SK-N-SH treated with all-trans-retinoic acid at 6 μM for 48 hours (cell line): ENCODE results near the gene NCAN.
A peak's percentile ranks its signal among the peaks of the same experiment; 100 is the strongest.

Experiments
- ATAC-seq: fragments of 200-7000 bp; cut with Tn5 transposase; 3 replicates; pipeline ENCODE4 v1.9.1; 2020; ENCODE audit warnings: mild to moderate bottlenecking, moderate library complexity
- BACH2 ChIP-seq: fragments of 250-450 bp; sonication (Bioruptor Pico); IDR thresholded peaks from 2 replicates; pipeline ENCODE4 v1.9.0; 2021; ENCODE audit warnings: mild to moderate bottlenecking, borderline replicate concordance
- CSDC2 ChIP-seq: fragments of 250-450 bp; sonication (Bioruptor Pico); IDR thresholded peaks from 2 replicates; pipeline ENCODE4 v1.5.0; 2020; ENCODE audit warnings: mild to moderate bottlenecking, moderate library complexity
- ESRRG ChIP-seq: fragments of 250-450 bp; sonication (Bioruptor Pico); IDR thresholded peaks from 2 replicates; pipeline ENCODE4 v1.6.1; 2021; ENCODE audit warnings: mild to moderate bottlenecking
- GLIS3 ChIP-seq: fragments of 250-450 bp; sonication (Bioruptor Pico); IDR thresholded peaks from 2 replicates; pipeline ENCODE4 v1.5.0; 2020; ENCODE audit warnings: mild to moderate bottlenecking, moderate library complexity
- ISL1 ChIP-seq: fragments of 250-450 bp; sonication (Bioruptor Pico); IDR thresholded peaks from 2 replicates; pipeline ENCODE4 v2.1.2; 2022; ENCODE audit warnings: mild to moderate bottlenecking, moderate library complexity
- OSR1 ChIP-seq: fragments of 250-450 bp; sonication (Bioruptor Pico); IDR thresholded peaks from 2 replicates; pipeline ENCODE4 v1.8.0; 2022; ENCODE audit warnings: moderate library complexity, mild to moderate bottlenecking, inconsistent platforms
- PATZ1 ChIP-seq: fragments of 250-450 bp; sonication (Bioruptor Pico); IDR thresholded peaks from 2 replicates; pipeline ENCODE4 v1.8.0; 2020; ENCODE audit warnings: mild to moderate bottlenecking, moderate library complexity, borderline replicate concordance
- PPARA ChIP-seq: fragments of 250-450 bp; sonication (Bioruptor Pico); IDR thresholded peaks from 2 replicates; pipeline ENCODE4 v1.5.0; 2020; ENCODE audit warnings: mild to moderate bottlenecking, borderline replicate concordance
- RARB ChIP-seq: fragments of 250-450 bp; sonication (Bioruptor Pico); IDR thresholded peaks from 2 replicates; pipeline ENCODE4 v1.8.0; 2021; ENCODE audit warnings: mild to moderate bottlenecking, moderate library complexity
- SNAI2 ChIP-seq: fragments of 250-450 bp; sonication (Bioruptor Pico); IDR thresholded peaks from 2 replicates; pipeline ENCODE4 v1.5.0; 2020; ENCODE audit warnings: mild to moderate bottlenecking, moderate library complexity
- TCF4 ChIP-seq: fragments of 250-450 bp; sonication (Bioruptor Pico); IDR thresholded peaks from 2 replicates; pipeline ENCODE4 v1.8.0; 2021; ENCODE audit warnings: mild to moderate bottlenecking, moderate library complexity, borderline replicate concordance
- TOX ChIP-seq: fragments of 250-450 bp; sonication (Bioruptor Pico); IDR thresholded peaks from 2 replicates; pipeline ENCODE4 v1.8.0; 2021; ENCODE audit warnings: mild to moderate bottlenecking, moderate library complexity, borderline replicate concordance
- ZC3H10 ChIP-seq: fragments of 250-450 bp; sonication (Bioruptor Pico); IDR thresholded peaks from 2 replicates; pipeline ENCODE4 v1.5.1; 2021; ENCODE audit warnings: mild to moderate bottlenecking, moderate library complexity
- ZFP3 ChIP-seq: fragments of 250-450 bp; sonication (Bioruptor Pico); IDR thresholded peaks from 2 replicates; pipeline ENCODE4 v1.5.0; 2020; ENCODE audit warnings: mild to moderate bottlenecking, moderate library complexity
- ZFP30 ChIP-seq: fragments of 450-650 bp; formaldehyde crosslinking; IDR thresholded peaks from 2 replicates; pipeline ENCODE4 v1.5.0; 2022; ENCODE audit warnings: mild to moderate bottlenecking, moderate library complexity
- ZNF565 ChIP-seq: fragments of 450-650 bp; formaldehyde crosslinking; conservative IDR thresholded peaks from 2 replicates; pipeline ENCODE4 v1.5.0; 2020; ENCODE audit warnings: low read depth, mild to moderate bottlenecking, moderate library complexity
- ZNF70 ChIP-seq: fragments of 450-650 bp; formaldehyde crosslinking; IDR thresholded peaks from 2 replicates; pipeline ENCODE4 v1.5.0; 2020; ENCODE audit warnings: mild to moderate bottlenecking, moderate library complexity
- ZNF8 ChIP-seq: fragments of 450-650 bp; formaldehyde crosslinking; IDR thresholded peaks from 2 replicates; pipeline ENCODE4 v1.5.0; 2020; ENCODE audit warnings: mild to moderate bottlenecking, moderate library complexity
- TF ChIP-seq, protein P1 (sequence below): fragments of 250-450 bp; sonication (Bioruptor Pico); IDR thresholded peaks from 2 replicates; pipeline ENCODE4 v1.5.1; 2021; ENCODE audit warnings: mild to moderate bottlenecking, moderate library complexity
- TF ChIP-seq, protein P2 (sequence below): fragments of 250-450 bp; sonication (Bioruptor Pico); IDR thresholded peaks from 2 replicates; pipeline ENCODE4 v1.8.0; 2021; ENCODE audit warnings: low read depth, mild to moderate bottlenecking, moderate library complexity, borderline replicate concordance
- TF ChIP-seq, protein P3 (sequence below): fragments of 250-450 bp; sonication (Bioruptor Pico); IDR thresholded peaks from 2 replicates; pipeline ENCODE4 v1.5.0; 2020; ENCODE audit warnings: mild to moderate bottlenecking, moderate library complexity

Gene NCAN

DNA sequence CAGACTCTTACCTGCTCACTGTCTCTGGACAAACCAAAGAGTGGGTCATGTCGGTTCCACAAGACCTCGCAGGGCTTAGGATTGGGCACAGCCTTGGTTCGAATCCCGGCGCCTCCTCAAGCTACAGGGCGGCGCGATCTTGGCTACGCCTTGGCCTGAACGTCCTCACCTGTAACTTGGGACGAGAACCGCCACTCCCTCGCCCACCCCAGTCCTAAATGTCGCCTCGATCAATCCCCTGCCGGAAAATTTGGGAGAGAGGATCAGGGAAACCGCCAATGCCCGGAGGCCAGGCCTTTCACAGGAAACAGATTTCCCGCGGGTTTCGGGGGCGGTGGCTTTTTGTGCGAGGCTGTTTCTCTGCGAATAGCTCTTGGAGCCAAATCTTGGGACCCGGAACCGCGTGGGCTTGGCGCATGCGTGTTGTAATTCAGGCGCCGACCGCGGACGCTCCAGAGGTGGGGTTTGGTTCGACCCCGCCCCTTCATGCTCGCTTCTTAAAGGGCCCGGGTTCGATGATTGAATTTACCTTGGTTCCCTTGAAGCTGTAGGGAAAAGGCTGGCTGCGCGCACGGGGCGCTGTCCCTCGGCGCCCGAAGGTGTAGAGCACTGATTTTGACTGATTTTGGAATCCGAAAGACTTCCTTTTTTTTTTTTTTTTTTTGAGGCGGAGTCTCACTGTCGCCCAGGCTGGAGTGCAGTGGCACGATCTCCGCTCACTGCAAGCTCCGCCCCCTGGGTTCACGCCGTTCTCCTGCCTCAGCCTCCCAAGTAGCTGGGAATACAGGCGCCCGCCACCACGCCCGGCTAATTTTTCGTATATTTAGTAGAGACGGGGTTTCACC, 8.5 kb upstream of the NCAN start, which contains the start of gene NR2C2AP:
NR2C2AP (minus strand) TSS at position 403 of the 845 bp plus-strand sequence; CDS start at position 49, 354 bp downstream.
- ATAC-seq: peak; percentile 90
- TF ChIP-seq TCF4 (CRISPR knock-in tag): no peak
- TF ChIP-seq PPARA (CRISPR knock-in tag): no peak
- no peak for TF ChIP-seq ZFP3 (CRISPR knock-in tag)
- TF ChIP-seq, protein P1, sequence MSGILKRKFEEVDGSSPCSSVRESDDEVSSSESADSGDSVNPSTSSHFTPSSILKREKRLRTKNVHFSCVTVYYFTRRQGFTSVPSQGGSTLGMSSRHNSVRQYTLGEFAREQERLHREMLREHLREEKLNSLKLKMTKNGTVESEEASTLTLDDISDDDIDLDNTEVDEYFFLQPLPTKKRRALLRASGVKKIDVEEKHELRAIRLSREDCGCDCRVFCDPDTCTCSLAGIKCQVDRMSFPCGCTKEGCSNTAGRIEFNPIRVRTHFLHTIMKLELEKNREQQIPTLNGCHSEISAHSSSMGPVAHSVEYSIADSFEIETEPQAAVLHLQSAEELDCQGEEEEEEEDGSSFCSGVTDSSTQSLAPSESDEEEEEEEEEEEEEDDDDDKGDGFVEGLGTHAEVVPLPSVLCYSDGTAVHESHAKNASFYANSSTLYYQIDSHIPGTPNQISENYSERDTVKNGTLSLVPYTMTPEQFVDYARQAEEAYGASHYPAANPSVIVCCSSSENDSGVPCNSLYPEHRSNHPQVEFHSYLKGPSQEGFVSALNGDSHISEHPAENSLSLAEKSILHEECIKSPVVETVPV (CRISPR knock-in tag): no peak
- no peak for TF ChIP-seq OSR1 (CRISPR knock-in tag)
- no peak for TF ChIP-seq ZFP30 (CRISPR knock-in tag)
- no peak for TF ChIP-seq ZNF565 (CRISPR knock-in tag)
- TF ChIP-seq ZC3H10: no peak
- no peak for TF ChIP-seq CSDC2 (CRISPR knock-in tag)
- no peak for TF ChIP-seq SNAI2 (CRISPR knock-in tag)

DNA sequence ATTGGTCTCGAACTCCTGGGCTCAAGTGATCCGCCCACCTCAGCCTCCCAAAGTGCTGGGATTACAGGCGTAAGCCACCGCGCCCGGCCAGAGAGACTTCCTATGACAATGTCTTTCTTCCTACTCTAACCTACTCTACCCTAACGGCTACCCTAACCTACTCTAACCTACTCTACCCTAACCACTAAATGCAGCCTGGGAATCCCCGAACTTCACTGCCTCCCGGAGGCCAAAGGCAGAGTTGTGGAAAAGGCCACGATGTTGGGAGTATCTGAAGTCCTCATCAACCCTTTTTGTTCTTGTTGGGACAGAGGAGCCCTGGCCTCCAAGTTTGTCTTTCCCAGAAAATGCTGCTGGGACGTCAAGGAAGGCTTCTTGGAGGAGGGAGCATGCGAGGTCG, 7.6 kb upstream of the NCAN start:
- TF ChIP-seq TOX: no peak
- TF ChIP-seq TCF4 (CRISPR knock-in tag): no peak
- no peak for TF ChIP-seq RARB (CRISPR knock-in tag)
- TF ChIP-seq, protein P2, sequence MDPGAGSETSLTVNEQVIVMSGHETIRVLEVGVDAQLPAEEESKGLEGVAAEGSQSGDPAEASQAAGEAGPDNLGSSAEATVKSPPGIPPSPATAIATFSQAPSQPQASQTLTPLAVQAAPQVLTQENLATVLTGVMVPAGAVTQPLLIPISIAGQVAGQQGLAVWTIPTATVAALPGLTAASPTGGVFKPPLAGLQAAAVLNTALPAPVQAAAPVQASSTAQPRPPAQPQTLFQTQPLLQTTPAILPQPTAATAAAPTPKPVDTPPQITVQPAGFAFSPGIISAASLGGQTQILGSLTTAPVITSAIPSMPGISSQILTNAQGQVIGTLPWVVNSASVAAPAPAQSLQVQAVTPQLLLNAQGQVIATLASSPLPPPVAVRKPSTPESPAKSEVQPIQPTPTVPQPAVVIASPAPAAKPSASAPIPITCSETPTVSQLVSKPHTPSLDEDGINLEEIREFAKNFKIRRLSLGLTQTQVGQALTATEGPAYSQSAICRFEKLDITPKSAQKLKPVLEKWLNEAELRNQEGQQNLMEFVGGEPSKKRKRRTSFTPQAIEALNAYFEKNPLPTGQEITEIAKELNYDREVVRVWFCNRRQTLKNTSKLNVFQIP (CRISPR knock-in tag): no peak
- ATAC-seq: no peak

GRCh38 chr19:19205416-19206410, 6.0 kb upstream of the NCAN start:
- TF ChIP-seq RARB (CRISPR knock-in tag): no peak
- TF ChIP-seq, protein P1 (CRISPR knock-in tag): no peak
- no peak for TF ChIP-seq ZNF70 (CRISPR knock-in tag)
- TF ChIP-seq ISL1 (CRISPR knock-in tag): no peak
- TF ChIP-seq ZNF565 (CRISPR knock-in tag): no peak
- no peak for TF ChIP-seq SNAI2 (CRISPR knock-in tag)
- no peak for TF ChIP-seq BACH2 (CRISPR knock-in tag)
- TF ChIP-seq ZNF8 (CRISPR knock-in tag): no peak
- TF ChIP-seq ESRRG (CRISPR knock-in tag): no peak
- TF ChIP-seq, all 23 proteins: peak for 0
- ATAC-seq: no peak

GRCh38 chr19:19206938-19207337, 4.8 kb upstream of the NCAN start:
- ATAC-seq: no peak
- no peak for TF ChIP-seq ZNF8 (CRISPR knock-in tag)
- no peak for TF ChIP-seq ZNF565 (CRISPR knock-in tag)
- no peak for TF ChIP-seq ZFP3 (CRISPR knock-in tag)
- no peak for TF ChIP-seq OSR1 (CRISPR knock-in tag)
- TF ChIP-seq ESRRG (CRISPR knock-in tag): no peak
- no peak for TF ChIP-seq PPARA (CRISPR knock-in tag)
- TF ChIP-seq, protein P3, sequence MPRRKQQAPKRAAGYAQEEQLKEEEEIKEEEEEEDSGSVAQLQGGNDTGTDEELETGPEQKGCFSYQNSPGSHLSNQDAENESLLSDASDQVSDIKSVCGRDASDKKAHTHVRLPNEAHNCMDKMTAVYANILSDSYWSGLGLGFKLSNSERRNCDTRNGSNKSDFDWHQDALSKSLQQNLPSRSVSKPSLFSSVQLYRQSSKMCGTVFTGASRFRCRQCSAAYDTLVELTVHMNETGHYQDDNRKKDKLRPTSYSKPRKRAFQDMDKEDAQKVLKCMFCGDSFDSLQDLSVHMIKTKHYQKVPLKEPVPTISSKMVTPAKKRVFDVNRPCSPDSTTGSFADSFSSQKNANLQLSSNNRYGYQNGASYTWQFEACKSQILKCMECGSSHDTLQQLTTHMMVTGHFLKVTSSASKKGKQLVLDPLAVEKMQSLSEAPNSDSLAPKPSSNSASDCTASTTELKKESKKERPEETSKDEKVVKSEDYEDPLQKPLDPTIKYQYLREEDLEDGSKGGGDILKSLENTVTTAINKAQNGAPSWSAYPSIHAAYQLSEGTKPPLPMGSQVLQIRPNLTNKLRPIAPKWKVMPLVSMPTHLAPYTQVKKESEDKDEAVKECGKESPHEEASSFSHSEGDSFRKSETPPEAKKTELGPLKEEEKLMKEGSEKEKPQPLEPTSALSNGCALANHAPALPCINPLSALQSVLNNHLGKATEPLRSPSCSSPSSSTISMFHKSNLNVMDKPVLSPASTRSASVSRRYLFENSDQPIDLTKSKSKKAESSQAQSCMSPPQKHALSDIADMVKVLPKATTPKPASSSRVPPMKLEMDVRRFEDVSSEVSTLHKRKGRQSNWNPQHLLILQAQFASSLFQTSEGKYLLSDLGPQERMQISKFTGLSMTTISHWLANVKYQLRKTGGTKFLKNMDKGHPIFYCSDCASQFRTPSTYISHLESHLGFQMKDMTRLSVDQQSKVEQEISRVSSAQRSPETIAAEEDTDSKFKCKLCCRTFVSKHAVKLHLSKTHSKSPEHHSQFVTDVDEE: no peak
- no peak for TF ChIP-seq TCF4 (CRISPR knock-in tag)
- no peak for TF ChIP-seq PATZ1 (CRISPR knock-in tag)
- no peak for TF ChIP-seq TOX
- TF ChIP-seq, protein P2 (CRISPR knock-in tag): no peak
- TF ChIP-seq RARB (CRISPR knock-in tag): no peak
- no peak for TF ChIP-seq GLIS3 (CRISPR knock-in tag)
- TF ChIP-seq BACH2 (CRISPR knock-in tag): no peak
